ENCODE data around the gene PSMD1. TPM values are rescaled to one million over a fixed set of nuclear protein-coding genes. Genes with fewer than 3 reads are reported as not detected.

Gene PSMD1
- total RNA-seq: 99.9 and 105 TPM in 2 replicates

DNA sequence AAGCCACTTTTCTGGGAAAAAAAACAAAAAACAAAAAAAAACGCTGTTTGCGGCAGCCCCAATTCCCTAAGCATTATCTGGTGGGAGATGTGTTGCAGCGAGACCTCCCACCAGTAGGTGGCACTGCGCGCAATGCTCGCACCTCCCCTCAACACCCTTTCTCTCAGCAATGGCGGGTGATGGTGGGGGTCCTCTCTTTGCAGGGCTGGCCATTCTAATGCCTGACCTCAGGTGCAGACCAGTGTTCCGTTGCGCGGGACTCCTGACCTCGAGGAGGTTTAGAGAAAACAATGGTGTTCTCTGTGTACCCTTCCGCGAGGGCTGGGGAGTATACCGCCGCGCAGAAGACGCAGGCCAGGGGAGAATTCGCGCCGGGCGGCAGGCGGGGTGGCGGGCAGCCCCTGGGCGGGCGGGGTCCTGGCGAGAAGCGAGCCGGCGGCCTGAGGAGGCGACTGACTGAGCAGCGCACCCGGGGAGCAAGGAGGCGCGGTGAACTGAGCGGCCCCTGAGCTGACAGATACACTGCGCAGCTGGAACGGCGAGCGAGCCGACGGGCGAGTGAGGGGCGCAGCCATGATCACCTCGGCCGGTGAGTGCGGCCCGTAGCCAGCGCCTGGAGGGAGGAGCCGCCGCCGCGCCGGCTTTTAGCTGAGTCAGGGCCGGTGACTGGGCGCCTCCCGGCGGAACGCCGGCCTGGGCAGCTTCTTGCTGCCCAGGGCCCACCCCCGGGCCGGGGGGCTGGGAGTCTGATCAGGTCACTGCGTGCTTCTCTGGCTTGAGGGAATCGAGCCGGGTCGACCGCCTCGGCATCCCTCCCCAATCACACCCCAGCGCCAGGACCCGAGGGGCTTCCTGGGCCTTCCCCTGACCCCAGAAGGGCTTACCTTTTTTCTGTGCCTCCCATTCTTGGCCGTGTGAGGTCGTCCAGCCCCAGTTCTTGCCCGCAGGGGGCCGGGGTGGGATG is at the start of gene PSMD1:
Gene PSMD1, plus strand, starts transcription at position 415 of the 964 bp plus-strand sequence. Its CDS starts 159 bp downstream, at position 574.
- peaks cover 43% of the 10 kb centered on the region for H3K4me1 Mint-ChIP-seq
- H3K27me3 Mint-ChIP-seq: peaks cover 3% of the 10 kb centered on the region
- H3K36me3 Mint-ChIP-seq (ENCODE audit: low read depth): peaks cover 11% of the 10 kb centered on the region
- ATAC-seq (ENCODE audit: low read depth) (peak; percentile 85), DNase-seq (peak; percentile 90)
- intact Hi-C loops (cut with micrococcal nuclease): loop anchor here (2.0 to 10.0 kb wide), 5 partner anchors 154 to 728 kb away; partner anchors contain the start of genes CAB39, COPS7B, NCL and PDE6D
- TF ChIP-seq, protein P1, sequence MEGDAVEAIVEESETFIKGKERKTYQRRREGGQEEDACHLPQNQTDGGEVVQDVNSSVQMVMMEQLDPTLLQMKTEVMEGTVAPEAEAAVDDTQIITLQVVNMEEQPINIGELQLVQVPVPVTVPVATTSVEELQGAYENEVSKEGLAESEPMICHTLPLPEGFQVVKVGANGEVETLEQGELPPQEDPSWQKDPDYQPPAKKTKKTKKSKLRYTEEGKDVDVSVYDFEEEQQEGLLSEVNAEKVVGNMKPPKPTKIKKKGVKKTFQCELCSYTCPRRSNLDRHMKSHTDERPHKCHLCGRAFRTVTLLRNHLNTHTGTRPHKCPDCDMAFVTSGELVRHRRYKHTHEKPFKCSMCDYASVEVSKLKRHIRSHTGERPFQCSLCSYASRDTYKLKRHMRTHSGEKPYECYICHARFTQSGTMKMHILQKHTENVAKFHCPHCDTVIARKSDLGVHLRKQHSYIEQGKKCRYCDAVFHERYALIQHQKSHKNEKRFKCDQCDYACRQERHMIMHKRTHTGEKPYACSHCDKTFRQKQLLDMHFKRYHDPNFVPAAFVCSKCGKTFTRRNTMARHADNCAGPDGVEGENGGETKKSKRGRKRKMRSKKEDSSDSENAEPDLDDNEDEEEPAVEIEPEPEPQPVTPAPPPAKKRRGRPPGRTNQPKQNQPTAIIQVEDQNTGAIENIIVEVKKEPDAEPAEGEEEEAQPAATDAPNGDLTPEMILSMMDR (IDR thresholded peaks at IDR 0.05): peak; percentile 65
- POLR2A ChIA-PET: interaction anchor here (0.5 to 1.7 kb wide), 5 partner anchors 9 to 408 kb away, joined by 3 to 7 read pairs (median 4); partner anchors contain the start of gene NCL
- H3K27ac Mint-ChIP-seq: peak within 1 kb of the TSS; percentile 100
- peak within 1 kb of the TSS; percentile 98 for H3K4me3 Mint-ChIP-seq
- CTCF ChIA-PET: interaction anchor here (1.5 kb wide), 1 partner anchor 232 kb away, joined by 8 read pairs; no protein-coding TSS in a partner anchor
- no peaks in the 10 kb centered on the region for H3K9me3 Mint-ChIP-seq

DNA sequence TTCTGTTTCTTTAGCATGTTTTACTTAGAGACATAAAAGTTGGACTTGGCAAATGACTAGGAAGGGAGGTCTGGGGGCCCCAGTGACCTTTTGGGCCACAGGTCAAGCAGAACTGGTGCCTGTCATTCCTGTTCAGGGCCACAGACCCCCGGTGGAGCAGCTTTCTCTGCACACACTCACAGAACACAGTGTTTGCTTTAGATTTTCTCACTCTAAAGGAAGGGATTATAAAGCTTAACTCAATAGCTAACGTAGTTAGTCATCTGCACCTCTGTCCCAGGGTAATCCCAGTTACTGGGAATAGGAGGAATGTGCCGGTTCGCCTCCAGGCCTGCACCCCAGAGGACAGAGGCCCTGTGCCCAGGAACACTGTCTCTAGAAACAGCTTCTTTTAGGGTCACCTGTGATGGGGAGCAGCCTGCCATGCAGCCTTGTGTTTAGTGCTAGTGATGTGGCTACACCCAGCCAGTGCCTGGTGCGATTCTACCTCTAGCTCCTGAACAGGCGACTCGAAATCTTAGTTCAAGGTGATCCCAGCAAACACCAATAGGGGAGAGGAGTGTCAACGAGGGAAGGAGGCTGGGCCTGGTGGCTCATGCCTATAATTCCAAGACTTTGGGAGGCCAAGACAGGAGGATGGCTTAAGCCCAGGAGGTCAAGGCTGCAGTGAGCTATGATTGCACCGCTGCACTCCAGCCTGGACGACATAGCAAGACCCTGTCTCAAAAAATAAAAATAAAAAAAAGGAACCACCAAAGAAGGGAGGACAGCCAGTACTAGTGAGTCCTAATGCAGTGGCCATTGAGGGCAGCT is 49.2 kb upstream of the PSMD1 start:
- intact Hi-C loops (cut with micrococcal nuclease): no loop called here
- TF ChIP-seq, protein P1 (IDR thresholded peaks at IDR 0.05): no peak
- ATAC-seq (ENCODE audit: low read depth) (no peak), DNase-seq (no peak)
- Mint-ChIP-seq H3K27me3 (peaks cover 12% of the 10 kb centered on the region), H3K4me3 (no peak overlapping the region), H3K9me3 (peaks cover 7% of the 10 kb centered on the region), H3K27ac (no peak overlapping the region), H3K36me3 (ENCODE audit: low read depth) (no peaks in the 10 kb centered on the region), H3K4me1 (no peaks in the 10 kb centered on the region)
- CTCF ChIA-PET: interaction anchor here (0.8 kb wide), 1 partner anchor 444 kb away, joined by 5 read pairs; no protein-coding TSS in a partner anchor
- POLR2A ChIA-PET: no interaction called here

DNA sequence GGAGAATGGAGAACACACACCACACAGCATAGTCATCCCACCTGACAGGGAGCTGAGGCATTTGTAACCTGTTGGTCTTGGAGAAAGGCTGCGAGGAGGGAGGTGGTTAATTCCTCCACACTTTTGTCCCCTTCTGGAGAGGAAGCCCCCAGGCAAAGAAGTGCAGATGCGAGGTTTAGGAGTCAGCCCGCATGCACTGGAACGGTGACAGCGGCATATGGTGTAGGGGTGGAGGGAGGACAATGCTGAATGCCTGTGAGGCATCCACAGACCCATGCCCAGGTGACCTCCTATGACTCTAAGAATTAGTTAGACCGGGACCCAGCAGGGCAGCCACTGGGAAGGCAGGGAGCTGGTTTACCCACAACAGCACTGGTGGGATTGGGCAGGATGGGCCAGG is 48.5 kb upstream of the PSMD1 start:
- DNase-seq (no peak), ATAC-seq (ENCODE audit: low read depth) (no peak)
- intact Hi-C loops (cut with micrococcal nuclease): no loop called here
- CTCF ChIA-PET: no interaction called here
- Mint-ChIP-seq H3K36me3 (ENCODE audit: low read depth) (no peaks in the 10 kb centered on the region), H3K4me3 (no peak overlapping the region), H3K27me3 (peaks cover 8% of the 10 kb centered on the region), H3K9me3 (peaks cover 7% of the 10 kb centered on the region), H3K4me1 (no peaks in the 10 kb centered on the region), H3K27ac (no peak overlapping the region)
- POLR2A ChIA-PET: no interaction called here
- TF ChIP-seq, protein P1 (IDR thresholded peaks at IDR 0.05): no peak

DNA sequence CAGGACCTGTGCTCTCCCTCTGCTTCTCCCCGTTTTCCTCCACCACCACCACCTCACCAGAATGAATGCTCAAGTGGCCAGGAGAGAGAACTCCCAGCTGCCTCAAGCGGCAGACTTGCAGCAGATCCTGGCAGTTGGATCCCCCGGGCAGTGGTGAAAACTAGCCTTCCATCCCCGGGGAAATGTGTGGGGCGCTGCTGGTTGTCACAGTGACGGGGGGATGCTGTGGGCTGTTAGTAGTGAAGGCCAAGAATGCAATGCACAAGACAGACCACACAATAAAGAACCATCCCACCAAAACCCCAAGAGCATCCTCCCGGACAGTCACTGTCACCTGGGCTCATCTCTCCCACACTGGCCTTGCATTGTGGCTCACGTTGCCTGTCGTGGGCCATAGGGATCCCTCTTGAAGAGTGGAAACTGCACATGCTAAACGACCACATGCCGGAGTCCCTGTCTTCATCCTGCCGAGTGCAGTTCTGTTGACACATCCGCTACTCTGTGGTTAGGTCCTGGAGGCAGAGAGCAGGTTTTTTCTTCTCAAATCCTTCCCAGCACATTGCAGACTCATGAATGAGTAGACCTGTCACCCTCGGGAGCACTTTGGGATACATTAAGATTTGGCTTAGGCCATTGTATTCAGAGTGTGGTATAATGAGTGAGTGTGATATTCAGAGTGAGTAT is 47.3 kb upstream of the PSMD1 start:
- Mint-ChIP-seq H3K4me3 (no peak overlapping the region), H3K36me3 (ENCODE audit: low read depth) (no peaks in the 10 kb centered on the region), H3K27ac (no peak overlapping the region), H3K27me3 (peaks cover 6% of the 10 kb centered on the region), H3K9me3 (peaks cover 7% of the 10 kb centered on the region), H3K4me1 (no peaks in the 10 kb centered on the region)
- POLR2A ChIA-PET: no interaction called here
- ATAC-seq (ENCODE audit: low read depth) (no peak), DNase-seq (no peak)
- intact Hi-C loops (cut with micrococcal nuclease): no loop called here
- CTCF ChIA-PET: no interaction called here
- TF ChIP-seq, protein P1 (IDR thresholded peaks at IDR 0.05): no peak
